ENCODE measurements around the gene FLT4. TPM values are rescaled to one million over a fixed set of nuclear protein-coding genes. Genes with fewer than 3 reads are reported as not detected.

FLT4 gene
- total and polyA plus RNA-seq, 2 of the 13 experiments (the other 11 are each of a cell fraction or from before 2014, with no cell fraction given): not detected

GRCh38 chr5:180613814-180614188, 35.6 kb downstream of the FLT4 start:
- TF ChIP-seq RXRA (CRISPR knock-in tag; IDR thresholded peaks at IDR 0.05) (no peak), ZNF570 (CRISPR knock-in tag; IDR thresholded peaks at IDR 0.05; ENCODE audit: borderline replicate concordance) (no peak), ZNF7 (CRISPR knock-in tag; IDR thresholded peaks at IDR 0.05) (no peak), ZNF776 (CRISPR knock-in tag; IDR thresholded peaks at IDR 0.05) (no peak), MXD4 (CRISPR knock-in tag; IDR thresholded peaks at IDR 0.05) (no peak), ZNF567 (CRISPR knock-in tag; IDR thresholded peaks at IDR 0.05; ENCODE audit: borderline replicate concordance) (no peak)
- TF ChIP-seq, protein P1, sequence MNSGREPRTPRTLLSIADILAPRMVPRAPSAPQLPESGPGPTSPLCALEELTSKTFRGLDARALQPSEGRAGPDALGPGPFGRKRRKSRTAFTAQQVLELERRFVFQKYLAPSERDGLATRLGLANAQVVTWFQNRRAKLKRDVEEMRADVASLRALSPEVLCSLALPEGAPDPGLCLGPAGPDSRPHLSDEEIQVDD (CRISPR knock-in tag; IDR thresholded peaks at IDR 0.05; ENCODE audit: borderline replicate concordance): no peak
- no TSS peak for BruUV-seq (replicated peaks)
- H3K9me3 ChIP-seq (ENCODE audit: low read length): no peaks in the 10 kb centered on the region
- ChIA-PET CTCF (ENCODE audit: low intra/inter-chr PET ratio, low total read pairs) (no interaction called here), POLR2A (no interaction called here)
- H3K9ac ChIP-seq (ENCODE audit: insufficient read depth, low read depth, low read length): no peak overlapping the region
- ATAC-seq: no peak
- intact Hi-C loops (cut with micrococcal nuclease; ENCODE audit: unreplicated experiment) (no loop called here), in situ Hi-C loops (cut with HindIII; ENCODE audit: extremely low pct_ligation_motif_present, low pct_unique_long_range_greater_than_20kb) (loop anchor here (5.0 kb wide), 1 partner anchor 54 kb away; no protein-coding TSS in a partner anchor)
- 12% methylated on average over 9 of the region's 11 CpGs for WGBS (ENCODE audit: low lambda C conversion rate)
- no peak overlapping the region for H3K4me2 ChIP-seq (ENCODE audit: low read depth, low read length)
- peaks cover 21 to 65% of the 10 kb centered on the region in 2 experiments for H3K27me3 ChIP-seq (ENCODE audit: control insufficient read depth in 1 of 2, insufficient read depth in 2 of 2, low read length in 2 of 2)
- no peaks in the 10 kb centered on the region for H3K79me2 ChIP-seq (ENCODE audit: insufficient read depth, low read length)
- no peak for FAIRE-seq
- no peak overlapping the region for H3K4me3 ChIP-seq (replicated peaks in 1 of 3; ENCODE audit: insufficient read depth in 1 of 3, low read depth in 2 of 3, low read length in 3 of 3)
- no peaks in the 10 kb centered on the region for H4K20me1 ChIP-seq (ENCODE audit: insufficient read depth, low read length)
- no peak for DNase-seq (ENCODE audit: low spot score)
- no peaks in the 10 kb centered on the region for H3K36me3 ChIP-seq (replicated peaks in 1 of 2; ENCODE audit: control insufficient read depth in 1 of 2, insufficient read depth in 2 of 2, low read length in 2 of 2)
- no peak overlapping the region for H3K27ac ChIP-seq (ENCODE audit: extremely low read length, insufficient read depth, low read length)
- no peaks in the 10 kb centered on the region for H3K4me1 ChIP-seq (ENCODE audit: insufficient read depth, low read length)
- H2AFZ ChIP-seq (ENCODE audit: low read length): no peak overlapping the region

DNA sequence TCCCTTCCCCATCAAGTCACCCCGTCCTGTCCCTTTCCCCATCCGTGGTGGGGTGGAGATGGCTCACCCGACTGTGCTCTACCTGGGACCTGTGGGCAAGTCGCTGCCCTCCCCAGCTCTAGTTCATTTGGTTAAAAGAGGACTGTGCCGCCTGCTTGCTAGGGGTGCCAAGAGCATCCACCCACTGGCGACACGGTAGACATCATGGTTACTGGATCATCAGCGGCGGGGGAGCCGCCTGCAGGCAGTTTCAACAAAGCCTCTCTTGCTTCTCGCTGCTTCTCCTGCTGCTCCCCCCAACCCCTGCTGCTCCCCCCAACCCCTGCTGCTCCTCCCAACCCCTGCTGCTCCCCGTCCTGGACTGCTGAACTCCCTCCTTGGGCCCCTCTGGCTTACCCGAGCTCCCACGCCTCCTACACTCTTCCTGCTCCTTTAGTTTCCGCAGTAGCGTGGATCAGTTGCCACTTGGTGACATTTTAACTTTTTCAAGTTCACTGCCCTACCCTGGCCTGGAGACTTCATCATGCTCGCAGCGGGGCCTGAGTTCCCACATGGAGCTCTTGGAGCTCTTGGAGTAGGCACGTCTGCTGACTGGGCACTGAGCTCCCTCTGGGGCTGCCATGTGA, 36.1 kb downstream of the FLT4 start:
- BruUV-seq (replicated peaks): no TSS peak
- no peak for TF ChIP-seq TEAD3 (CRISPR knock-in tag; optimal IDR thresholded peaks at IDR 0.05; ENCODE audit: borderline replicate concordance)
- TF ChIP-seq ZNF724P (CRISPR knock-in tag; IDR thresholded peaks at IDR 0.05; ENCODE audit: borderline replicate concordance): no peak
- no peak for TF ChIP-seq NFE2L2 (IDR thresholded peaks at IDR 0.05; ENCODE audit: low read length)
- TF ChIP-seq, protein P2, sequence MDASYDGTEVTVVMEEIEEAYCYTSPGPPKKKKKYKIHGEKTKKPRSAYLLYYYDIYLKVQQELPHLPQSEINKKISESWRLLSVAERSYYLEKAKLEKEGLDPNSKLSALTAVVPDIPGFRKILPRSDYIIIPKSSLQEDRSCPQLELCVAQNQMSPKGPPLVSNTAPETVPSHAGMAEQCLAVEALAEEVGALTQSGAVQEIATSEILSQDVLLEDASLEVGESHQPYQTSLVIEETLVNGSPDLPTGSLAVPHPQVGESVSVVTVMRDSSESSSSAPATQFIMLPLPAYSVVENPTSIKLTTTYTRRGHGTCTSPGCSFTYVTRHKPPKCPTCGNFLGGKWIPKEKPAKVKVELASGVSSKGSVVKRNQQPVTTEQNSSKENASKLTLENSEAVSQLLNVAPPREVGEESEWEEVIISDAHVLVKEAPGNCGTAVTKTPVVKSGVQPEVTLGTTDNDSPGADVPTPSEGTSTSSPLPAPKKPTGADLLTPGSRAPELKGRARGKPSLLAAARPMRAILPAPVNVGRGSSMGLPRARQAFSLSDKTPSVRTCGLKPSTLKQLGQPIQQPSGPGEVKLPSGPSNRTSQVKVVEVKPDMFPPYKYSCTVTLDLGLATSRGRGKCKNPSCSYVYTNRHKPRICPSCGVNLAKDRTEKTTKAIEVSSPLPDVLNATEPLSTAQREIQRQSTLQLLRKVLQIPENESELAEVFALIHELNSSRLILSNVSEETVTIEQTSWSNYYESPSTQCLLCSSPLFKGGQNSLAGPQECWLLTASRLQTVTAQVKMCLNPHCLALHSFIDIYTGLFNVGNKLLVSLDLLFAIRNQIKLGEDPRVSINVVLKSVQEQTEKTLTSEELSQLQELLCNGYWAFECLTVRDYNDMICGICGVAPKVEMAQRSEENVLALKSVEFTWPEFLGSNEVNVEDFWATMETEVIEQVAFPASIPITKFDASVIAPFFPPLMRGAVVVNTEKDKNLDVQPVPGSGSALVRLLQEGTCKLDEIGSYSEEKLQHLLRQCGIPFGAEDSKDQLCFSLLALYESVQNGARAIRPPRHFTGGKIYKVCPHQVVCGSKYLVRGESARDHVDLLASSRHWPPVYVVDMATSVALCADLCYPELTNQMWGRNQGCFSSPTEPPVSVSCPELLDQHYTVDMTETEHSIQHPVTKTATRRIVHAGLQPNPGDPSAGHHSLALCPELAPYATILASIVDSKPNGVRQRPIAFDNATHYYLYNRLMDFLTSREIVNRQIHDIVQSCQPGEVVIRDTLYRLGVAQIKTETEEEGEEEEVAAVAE (CRISPR knock-in tag; IDR thresholded peaks at IDR 0.05; ENCODE audit: borderline replicate concordance): no peak
- TF ChIP-seq ZBTB39 (CRISPR knock-in tag; IDR thresholded peaks at IDR 0.05): no peak

More for the DNA sequence above, 36.1 kb downstream of the FLT4 start:
- Histone ChIP-seq H3K27me3 (ENCODE audit: control insufficient read depth in 1 of 2, insufficient read depth in 2 of 2, low read length in 2 of 2) (peaks cover 24 to 66% of the 10 kb centered on the region in 2 experiments), H3K36me3 (replicated peaks in 1 of 2; ENCODE audit: control insufficient read depth in 1 of 2, insufficient read depth in 2 of 2, low read length in 2 of 2) (no peaks in the 10 kb centered on the region), H3K4me1 (ENCODE audit: insufficient read depth, low read length) (no peaks in the 10 kb centered on the region), H3K9me3 (ENCODE audit: low read length) (no peaks in the 10 kb centered on the region), H3K4me2 (ENCODE audit: low read depth, low read length) (no peak overlapping the region), H3K9ac (ENCODE audit: insufficient read depth, low read depth, low read length) (no peak overlapping the region), H3K27ac (ENCODE audit: extremely low read length, insufficient read depth, low read length) (no peak overlapping the region), H3K4me3 (replicated peaks in 1 of 3; ENCODE audit: insufficient read depth in 1 of 3, low read depth in 2 of 3, low read length in 3 of 3) (no peak overlapping the region), H2AFZ (ENCODE audit: low read length) (no peak overlapping the region), H4K20me1 (ENCODE audit: insufficient read depth, low read length) (no peaks in the 10 kb centered on the region), H3K79me2 (ENCODE audit: insufficient read depth, low read length) (no peaks in the 10 kb centered on the region)
- ATAC-seq: no peak
- DNase-seq (ENCODE audit: low spot score): no peak
- ChIA-PET CTCF (ENCODE audit: low intra/inter-chr PET ratio, low total read pairs) (no interaction called here), POLR2A (no interaction called here)
- FAIRE-seq: no peak
- in situ Hi-C loops (cut with HindIII; ENCODE audit: extremely low pct_ligation_motif_present, low pct_unique_long_range_greater_than_20kb) (loop anchor here (5.0 kb wide), 1 partner anchor 54 kb away; no protein-coding TSS in a partner anchor), intact Hi-C loops (cut with micrococcal nuclease; ENCODE audit: unreplicated experiment) (no loop called here)
- whole genome bisulfite sequencing (ENCODE audit: low lambda C conversion rate): 32% methylated on average over 16 of the region's 19 CpGs
